WERI-Rb-1 (cell line): ENCODE data around the gene DNAH8.

ENCODE experiments used
- DNase-seq: peaks from one replicate; pipeline ENCODE4 v3.0.0-alpha.2; 2020
- H3K27ac ChIP-seq: fragments of 250-450 bp; sonication (Bioruptor Pico); 2 replicates; pipeline ENCODE4 v1.5.1; 2020; ENCODE audit warnings: mild to moderate bottlenecking, moderate library complexity
- H3K27me3 ChIP-seq: fragments of 250-450 bp; sonication (Bioruptor Pico); 2 replicates; pipeline ENCODE4 v1.5.1; 2021; ENCODE audit warnings: mild to moderate bottlenecking, low read depth, moderate library complexity; ENCODE audit not compliant: insufficient read depth, severe bottlenecking
- H3K36me3 ChIP-seq: fragments of 250-450 bp; sonication (Bioruptor Pico); 2 replicates; pipeline ENCODE4 v1.5.1; 2020; ENCODE audit warnings: mild to moderate bottlenecking, moderate library complexity
- H3K4me3 ChIP-seq: 2 replicates; pipeline ENCODE4 v1.5.1; 2011; ENCODE audit warnings: low read depth, mild to moderate bottlenecking, control low read depth, low read length
- H3K9me3 ChIP-seq: fragments of 250-450 bp; sonication (Bioruptor Pico); 2 replicates; pipeline ENCODE4 v1.5.1; 2021; ENCODE audit warnings: mild to moderate bottlenecking, moderate library complexity; ENCODE audit not compliant: severe bottlenecking
- CTCF ChIP-seq: IDR thresholded peaks from 2 replicates; pipeline ENCODE4 v1.5.1; 2011; ENCODE audit warnings: low read depth, mild to moderate bottlenecking, control low read depth, inconsistent platforms, low read length

DNAH8 gene

GRCh38 chr6:39077882-39078594, 362.9 kb downstream of the DNAH8 start:
- no peak overlapping the region for H3K4me3 ChIP-seq
- no peaks in the 10 kb centered on the region for H3K9me3 ChIP-seq
- no peaks in the 10 kb centered on the region for H3K27me3 ChIP-seq
- no peak overlapping the region for H3K27ac ChIP-seq
- no peak for TF ChIP-seq CTCF
- DNase-seq: no peak
- no peaks in the 10 kb centered on the region for H3K36me3 ChIP-seq

- DNase-seq: no peak
- H3K9me3 ChIP-seq: no peaks in the 10 kb centered on the region
- H3K4me3 ChIP-seq: no peak overlapping the region
- TF ChIP-seq CTCF: no peak
- no peaks in the 10 kb centered on the region for H3K36me3 ChIP-seq
- H3K27ac ChIP-seq: no peak overlapping the region
- no peaks in the 10 kb centered on the region for H3K27me3 ChIP-seq
Measured at GRCh38 chr6:39078695-39079094, 363.6 kb downstream of the DNAH8 start.

- Histone ChIP-seq H3K27ac (no peak overlapping the region), H3K36me3 (no peaks in the 10 kb centered on the region), H3K9me3 (no peaks in the 10 kb centered on the region), H3K4me3 (no peak overlapping the region), H3K27me3 (no peaks in the 10 kb centered on the region)
- TF ChIP-seq CTCF: no peak
- DNase-seq: no peak
Measured at GRCh38 chr6:39079197-39080125, 364.4 kb downstream of the DNAH8 start.
